HG03045 (cell line): ENCODE measurements around the gene THSD4.

Experiments used
- ATAC-seq: cut with Tn5 transposase; IDR thresholded peaks from one replicate; pipeline ENCODE4 v1.9.1; 2021; ENCODE audit warnings: mild to moderate bottlenecking, moderate library complexity; ENCODE audit not compliant: unreplicated experiment

Gene THSD4

GRCh38 chr15:71691458-71692417, 576.5 kb downstream of the THSD4 start:
- ATAC-seq: no peak

GRCh38 chr15:71697236-71697635, 582.0 kb downstream of the THSD4 start:
- no peak for ATAC-seq

DNA sequence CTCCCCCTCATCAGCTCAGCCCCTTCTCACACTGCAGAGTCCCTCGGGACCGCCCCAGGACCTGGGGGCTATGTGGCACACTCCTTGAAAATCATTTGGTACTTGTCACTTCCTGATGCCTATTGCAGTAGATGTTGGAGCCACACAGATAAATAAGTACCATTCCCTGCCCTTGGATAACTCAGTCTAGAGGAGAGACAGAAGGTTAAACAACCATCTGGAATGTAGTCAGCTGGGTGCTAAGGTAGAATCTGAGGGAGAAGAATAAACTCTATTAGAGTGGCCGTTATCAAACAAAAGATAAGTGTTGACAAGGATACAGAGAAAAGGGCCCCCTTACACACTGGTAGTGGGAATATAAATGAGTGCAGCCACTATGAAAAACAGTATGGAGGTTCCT, 582.8 kb downstream of the THSD4 start:
- ATAC-seq: no peak

DNA sequence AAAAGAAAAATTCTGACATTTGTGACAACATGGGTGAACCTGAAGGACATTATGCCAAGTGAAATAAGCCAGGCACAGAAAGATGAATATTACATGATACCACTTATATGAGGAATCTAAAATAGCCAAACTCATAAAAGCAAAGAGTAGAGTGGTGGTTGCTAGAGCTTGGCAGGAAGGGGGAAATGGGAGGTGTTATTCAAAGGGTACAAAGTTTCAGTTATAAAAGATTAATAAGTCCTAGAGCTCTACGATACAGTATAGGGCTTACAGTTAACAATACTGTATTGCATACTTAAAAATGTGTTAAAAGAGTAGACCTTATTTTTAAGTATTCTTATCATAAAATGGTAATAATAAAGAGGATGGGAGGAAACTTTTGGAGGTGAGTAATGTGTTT, 583.5 kb downstream of the THSD4 start:
- ATAC-seq: no peak

DNA sequence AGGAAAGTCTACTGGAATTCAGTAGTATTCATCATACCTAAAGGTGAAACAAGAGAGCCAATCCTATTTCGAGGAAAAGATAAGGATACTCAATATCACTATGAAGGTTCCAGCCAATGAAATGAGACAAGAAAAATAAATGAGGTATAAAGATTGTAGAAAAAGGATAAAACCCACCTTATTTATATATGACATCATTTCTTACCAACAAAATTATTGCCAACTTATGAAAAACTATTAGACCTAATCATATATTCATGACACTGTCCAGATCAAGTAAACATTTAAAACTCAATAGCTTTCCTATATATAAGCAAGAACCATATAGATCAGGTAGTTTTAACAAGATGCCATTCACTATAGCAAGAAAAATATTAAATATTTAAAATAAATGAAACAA, 584.7 kb downstream of the THSD4 start:
- ATAC-seq: no peak

- no peak for ATAC-seq
Observed at GRCh38 chr15:71701808-71702207, 586.5 kb downstream of the THSD4 start.

GRCh38 chr15:71702496-71702895, 587.2 kb downstream of the THSD4 start:
- ATAC-seq: no peak

DNA sequence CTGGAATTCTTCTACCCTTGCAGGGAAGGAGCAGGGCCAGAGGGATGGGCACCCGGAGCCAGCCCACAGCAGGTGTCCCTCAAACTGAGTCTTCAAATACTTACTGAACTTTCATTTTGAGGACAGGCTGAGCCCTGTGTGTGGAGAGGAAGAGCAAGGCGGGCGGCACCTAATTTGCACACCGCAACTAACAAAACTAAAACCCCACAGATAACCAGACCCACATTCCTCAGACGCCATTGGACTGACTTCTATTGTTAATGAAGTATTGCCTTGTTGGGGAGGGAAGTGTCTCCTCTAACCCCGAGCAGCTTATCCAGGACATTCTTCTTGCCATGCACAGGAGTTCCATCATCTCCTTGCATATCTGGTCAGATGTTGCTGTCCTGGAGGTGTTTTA, 589.9 kb downstream of the THSD4 start:
- no peak for ATAC-seq

GRCh38 chr15:71706461-71707229, 591.4 kb downstream of the THSD4 start:
- ATAC-seq: no peak

DNA sequence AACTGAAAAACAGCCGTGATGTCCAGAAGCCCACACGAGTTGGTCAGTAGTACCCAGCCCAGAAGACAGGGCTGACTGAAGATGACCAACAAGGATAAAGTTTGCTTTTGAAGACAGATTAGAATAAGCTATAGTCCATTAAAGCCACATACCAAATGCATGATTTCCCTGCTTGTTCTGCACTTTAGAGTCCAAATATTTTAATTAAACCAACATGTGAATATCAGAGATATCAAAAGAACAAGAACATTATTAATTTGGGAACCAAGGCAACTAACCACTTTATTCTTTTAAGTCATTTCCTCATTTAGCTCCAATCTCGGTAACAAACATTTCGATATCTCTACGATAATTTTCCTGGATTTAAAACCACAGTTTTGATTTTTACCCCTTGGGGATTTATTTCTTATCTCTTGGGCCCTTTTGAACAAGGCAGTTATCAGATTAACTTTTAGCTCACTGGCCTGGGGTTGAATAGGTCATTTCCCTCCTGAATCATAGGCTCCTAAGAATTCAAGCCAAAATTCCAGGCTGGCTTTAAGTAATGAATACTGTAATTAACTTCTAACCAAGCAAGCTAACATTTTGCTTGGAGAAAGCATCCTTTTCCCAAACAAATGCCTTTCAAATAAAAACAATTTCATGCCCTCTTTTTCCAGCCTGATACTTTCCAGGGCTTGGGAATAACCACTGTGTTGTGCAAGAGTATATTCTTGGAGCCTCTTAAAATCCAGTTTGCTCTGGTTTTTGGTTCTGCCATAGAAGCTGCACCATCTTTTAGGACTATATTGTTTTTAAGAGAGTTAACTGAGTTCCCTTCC, 592.2 kb downstream of the THSD4 start:
- ATAC-seq: no peak

DNA sequence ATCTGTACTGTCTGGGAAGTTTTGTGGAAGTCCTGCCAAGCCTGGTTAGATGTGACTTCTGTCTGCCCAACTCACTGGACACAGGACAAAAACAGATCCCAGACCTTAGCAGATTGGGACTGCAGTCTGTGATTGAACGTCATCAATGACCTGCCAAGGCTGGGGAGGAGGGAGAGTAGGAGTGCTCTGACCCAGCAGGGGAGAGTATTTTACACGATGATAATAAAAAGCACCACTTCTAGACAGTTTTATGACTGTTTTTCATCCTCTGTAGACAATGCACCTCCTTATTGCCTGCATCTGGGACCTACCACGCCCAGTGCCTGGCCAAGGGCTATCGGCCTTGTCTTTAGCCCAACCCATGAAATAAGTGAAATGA, 592.8 kb downstream of the THSD4 start:
- no peak for ATAC-seq

GRCh38 chr15:71708741-71709140, 593.5 kb downstream of the THSD4 start:
- ATAC-seq: no peak

DNA sequence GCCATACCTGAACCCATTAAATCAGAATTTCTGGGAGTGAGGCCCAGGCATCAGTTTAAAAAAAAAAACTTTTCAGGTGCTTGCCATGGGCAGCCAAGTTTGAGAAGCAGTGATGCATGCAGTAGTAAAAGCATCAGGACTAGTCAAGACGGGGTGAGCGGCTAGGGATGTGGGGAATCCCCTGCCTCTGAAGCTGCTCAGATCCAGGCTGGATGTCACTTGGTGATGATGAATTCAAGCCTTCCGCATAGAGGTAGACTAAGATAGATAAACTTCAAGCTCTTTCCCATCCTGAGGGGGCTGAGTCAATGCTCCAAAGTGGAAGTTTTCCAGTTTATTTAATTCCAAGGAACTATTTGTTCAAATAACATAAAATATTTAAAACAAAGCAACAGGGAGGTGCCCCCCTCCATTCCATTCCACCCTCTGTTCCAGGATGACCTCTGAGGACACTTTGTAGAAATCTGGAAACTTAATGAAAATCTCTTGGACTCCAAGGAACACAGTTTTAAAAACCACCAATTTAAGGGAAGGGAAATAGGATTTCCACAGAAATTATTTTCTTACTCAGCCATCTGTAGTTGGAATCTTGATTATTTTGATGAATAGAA, 594.6 kb downstream of the THSD4 start:
- ATAC-seq: no peak

- no peak for ATAC-seq
Observed at GRCh38 chr15:71712182-71712581, 596.9 kb downstream of the THSD4 start.

- ATAC-seq: no peak
Observed at GRCh38 chr15:71713191-71713809, 598.0 kb downstream of the THSD4 start.

DNA sequence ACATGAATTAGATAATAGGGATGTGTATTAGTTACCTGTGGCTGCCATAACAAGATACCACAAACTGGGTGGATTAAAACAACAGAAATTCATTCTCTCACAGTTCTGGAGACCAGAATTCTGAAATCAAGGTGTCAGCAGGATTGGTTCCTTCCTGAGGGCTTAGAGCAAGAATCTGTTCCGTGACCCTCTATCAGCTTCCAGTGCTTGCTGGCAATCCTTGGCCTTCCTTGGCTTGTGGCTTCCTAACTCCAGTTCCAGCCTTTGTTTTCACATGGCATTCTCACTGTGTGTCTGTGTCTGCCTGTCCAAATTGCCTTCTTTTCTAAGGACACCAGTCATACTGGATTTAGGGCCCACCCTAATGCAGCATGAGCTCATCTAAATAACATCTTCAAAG, 600.6 kb downstream of the THSD4 start:
- no peak for ATAC-seq

GRCh38 chr15:71716990-71717389, 601.7 kb downstream of the THSD4 start:
- no peak for ATAC-seq

DNA sequence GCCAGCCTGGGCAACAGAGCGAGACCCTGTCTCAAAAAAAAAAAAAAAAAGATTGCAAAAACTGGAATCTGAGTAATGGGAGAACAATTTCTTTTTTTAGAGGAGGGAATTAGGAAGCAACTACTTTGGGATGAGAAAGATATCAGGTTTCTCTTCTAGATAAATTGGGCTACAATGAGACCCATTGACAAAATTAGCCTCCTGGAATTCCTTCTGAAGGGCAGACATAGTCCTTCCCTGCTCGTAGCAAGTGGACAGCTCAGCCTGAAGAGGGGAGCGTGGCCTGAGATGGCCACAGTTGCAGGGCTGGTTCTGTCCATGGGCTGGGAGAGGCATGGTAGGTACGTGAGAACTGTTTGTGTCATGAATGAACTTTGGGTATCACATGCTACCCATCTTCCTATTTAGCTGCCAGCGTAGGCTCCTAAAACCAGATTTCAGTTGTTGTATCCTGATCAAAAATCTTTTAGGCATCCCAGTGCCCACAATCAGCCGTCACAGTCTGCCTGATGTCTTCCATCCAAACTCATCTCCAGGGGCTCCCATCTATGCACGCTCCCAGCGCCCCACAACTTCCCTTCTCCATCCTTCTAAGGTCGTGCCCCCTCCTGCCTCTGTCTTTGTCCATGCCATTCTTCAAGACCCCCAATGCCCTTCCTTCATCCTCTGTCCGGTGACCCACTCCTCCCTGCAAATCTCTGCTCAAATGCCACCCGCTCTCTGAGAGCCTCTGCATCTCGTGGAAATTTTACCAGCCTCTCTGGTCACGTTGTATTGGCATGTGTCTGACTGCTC, 603.0 kb downstream of the THSD4 start:
- no peak for ATAC-seq

DNA sequence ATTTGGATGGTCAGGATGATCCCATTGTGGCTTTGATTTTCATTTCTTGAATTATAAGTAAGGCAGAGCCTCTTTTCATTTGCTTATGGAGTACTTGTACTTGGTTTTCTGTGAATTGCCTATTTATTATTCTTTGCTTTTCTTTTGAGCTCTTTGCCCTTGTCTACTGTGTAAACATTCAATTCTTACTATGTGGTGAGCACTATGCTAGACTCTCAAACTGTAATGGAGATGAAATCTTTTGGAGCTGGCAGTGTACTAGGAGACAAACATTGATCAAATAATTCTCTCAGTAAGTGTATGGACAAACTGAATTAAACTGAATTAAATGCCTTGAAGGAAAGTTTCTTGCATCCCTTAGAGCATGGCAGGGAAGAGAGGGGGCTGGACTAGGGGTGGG, 608.1 kb downstream of the THSD4 start:
- ATAC-seq: no peak
